NCI-H345 (cell line): ENCODE data around the gene TGOLN2.

ENCODE experiments used
- DNase-seq: peaks from one replicate; lab custom pipeline; 2025; lab: John Stamatoyannopoulos, UW

The TGOLN2 gene

DNA sequence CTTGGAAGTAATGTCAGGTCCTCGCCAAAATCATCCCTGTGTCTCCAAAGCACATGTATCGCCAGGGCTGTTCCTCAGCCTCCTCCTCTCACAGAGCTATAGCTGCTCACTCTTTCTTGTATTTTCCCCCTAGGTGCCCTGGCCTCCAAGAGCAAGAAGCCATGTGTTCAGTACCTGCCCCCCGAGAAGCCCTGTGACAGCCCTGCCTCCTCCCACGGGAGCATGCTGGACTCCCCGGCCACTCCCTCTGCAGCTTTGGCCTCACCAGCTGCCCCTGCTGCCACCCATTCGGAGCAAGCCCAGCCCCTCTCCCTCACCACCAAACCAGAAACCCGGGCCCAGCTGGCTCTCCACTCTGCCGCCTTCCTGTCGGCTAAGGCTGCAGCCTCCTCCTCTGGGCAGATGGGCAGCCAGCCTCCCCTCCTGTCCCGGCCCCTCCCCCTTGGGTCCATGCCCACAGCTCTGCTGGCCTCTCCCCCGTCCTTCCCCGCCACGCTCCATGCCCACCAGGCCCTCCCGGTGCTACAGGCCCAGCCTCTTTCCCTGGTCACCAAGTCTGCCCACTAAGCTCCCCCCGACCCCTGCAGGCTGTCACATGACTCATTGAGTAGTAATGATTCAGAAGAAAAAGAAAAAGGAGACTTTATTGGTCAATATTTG, 18.8 kb downstream of the TGOLN2 start:
- peak; percentile 24 for DNase-seq

DNA sequence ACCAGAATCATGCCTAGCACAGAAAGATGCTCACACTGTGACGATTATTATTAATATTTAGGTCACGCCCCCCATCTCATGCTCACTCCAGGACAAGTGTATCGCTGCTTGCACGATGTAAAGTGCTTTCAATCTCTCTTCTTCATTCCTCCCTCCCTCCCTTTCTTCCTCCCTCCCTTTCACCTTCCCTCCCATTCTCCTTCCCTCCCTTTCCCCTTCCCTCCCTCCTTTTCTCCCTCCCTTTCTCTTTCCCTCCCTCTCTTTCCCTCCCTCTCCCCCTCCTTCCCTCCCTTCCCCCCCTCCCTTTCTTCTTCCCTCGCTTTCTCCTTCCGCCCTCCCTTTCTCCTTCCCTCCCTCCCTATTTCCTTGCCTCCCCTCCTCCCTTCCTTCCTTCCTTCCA, 19.6 kb downstream of the TGOLN2 start:
- no peak for DNase-seq

- DNase-seq = no peak
Observed at GRCh38 chr2:85307527-85307897, 20.3 kb downstream of the TGOLN2 start.

- no peak for DNase-seq
Observed at GRCh38 chr2:85303780-85304531, 23.8 kb downstream of the TGOLN2 start.

GRCh38 chr2:85302121-85302520, 25.7 kb downstream of the TGOLN2 start:
- no peak for DNase-seq

DNA sequence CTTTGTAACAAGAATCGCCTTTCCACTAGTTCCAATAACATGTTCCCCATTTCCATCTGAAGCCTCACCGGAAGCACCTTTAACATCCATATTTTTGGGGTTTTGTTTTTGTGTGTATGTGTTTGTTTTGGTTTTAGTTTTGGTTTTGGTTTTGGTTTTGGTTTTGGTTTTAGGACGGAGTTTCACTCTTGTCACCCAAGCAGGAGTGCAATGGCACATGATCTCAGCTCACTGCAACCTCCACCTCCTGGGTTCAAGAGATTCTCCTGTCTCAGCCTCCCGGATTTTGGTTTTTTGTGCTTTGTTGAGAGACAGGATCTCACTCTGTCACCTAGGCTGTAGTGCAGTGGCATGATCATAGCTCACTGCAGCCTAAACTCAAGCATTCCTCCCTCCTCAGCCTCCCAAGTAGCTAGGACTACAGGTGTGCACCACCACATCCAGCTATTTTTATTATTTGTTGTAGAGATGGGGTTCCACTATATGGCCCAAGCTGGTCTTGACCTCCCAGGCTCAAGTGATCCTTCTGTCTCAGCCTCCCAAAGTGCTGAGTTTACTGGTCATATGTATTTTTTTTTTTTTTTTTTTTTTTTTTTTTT, 36.3 kb downstream of the TGOLN2 start:
- DNase-seq = no peak

- no peak for DNase-seq
Observed at GRCh38 chr2:85288244-85288725, 39.5 kb downstream of the TGOLN2 start.

DNA sequence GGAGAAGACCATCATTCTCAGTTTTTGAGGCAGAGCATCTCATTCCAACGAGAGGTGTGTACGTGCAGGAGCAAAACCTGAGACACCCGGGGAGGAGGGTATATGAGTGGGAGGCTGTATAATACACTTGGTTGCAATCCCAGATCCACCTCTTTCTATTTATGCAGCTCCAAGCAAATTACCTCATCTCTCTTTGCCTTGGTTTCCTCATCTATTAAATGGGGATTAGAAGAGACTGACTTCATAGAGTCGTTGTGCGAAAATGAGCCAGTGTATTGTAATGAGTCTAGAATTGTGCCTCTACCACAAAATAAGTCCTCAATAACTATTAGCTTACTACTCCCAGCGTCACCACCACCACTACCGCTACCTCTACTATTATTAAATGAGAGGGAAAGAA, 40.1 kb downstream of the TGOLN2 start:
- no peak for DNase-seq

GRCh38 chr2:85286918-85287317, 40.9 kb downstream of the TGOLN2 start:
- no peak for DNase-seq

GRCh38 chr2:85283641-85284040, 44.1 kb downstream of the TGOLN2 start:
- DNase-seq = no peak

- no peak for DNase-seq
Observed at GRCh38 chr2:85282914-85283313, 44.9 kb downstream of the TGOLN2 start.

- no peak for DNase-seq
Observed at GRCh38 chr2:85281553-85281952, 46.2 kb downstream of the TGOLN2 start.

DNA sequence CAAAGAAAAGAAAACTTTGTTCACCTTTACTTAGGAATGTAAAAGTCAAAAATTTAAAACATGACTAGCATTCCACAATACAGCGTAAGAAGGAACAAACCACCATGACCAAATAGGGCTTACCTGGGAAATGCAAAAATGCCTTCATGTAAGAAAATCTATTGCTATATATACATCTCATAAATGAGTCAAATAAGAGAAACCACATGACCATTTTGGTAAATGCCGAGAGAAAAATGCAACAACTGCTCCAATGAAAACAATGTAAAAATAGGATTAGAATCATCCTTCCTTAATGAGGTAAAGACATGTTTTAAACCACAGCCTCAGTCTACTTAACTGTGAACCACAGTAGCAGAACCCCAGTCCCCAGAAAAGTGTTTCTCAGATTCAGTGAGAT, 49.4 kb downstream of the TGOLN2 start:
- DNase-seq = no peak

GRCh38 chr2:85277416-85278158, 50.2 kb downstream of the TGOLN2 start:
- DNase-seq = no peak

DNA sequence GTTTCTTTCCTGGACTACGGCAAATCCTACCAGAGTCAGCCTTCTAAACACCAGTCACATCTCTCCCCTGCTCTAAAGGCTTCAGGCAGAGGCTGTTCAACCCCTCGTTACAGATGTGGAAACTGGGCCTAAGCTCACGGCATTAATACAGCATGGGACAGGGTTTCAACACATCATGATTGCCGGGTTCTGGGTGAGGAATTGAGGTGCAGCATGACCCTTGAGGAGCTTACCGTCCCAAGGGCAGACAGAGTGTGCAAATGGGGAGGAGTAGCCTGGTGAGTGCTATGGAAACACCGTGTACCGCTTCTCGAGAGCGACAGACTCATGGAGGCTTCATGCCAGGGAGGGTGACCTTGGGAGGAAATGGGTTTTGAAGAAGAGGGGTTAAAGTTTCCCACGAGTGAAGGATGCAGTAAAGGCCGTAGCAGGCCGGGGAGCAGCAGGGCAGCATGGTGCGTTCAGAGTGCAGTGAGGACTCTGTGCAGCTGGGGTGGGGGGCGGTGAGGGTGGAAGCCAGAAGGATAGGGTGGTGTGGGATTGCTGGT, 51.1 kb downstream of the TGOLN2 start:
- DNase-seq = no peak

- DNase-seq = no peak
Observed at GRCh38 chr2:85275984-85276540, 51.7 kb downstream of the TGOLN2 start.

DNA sequence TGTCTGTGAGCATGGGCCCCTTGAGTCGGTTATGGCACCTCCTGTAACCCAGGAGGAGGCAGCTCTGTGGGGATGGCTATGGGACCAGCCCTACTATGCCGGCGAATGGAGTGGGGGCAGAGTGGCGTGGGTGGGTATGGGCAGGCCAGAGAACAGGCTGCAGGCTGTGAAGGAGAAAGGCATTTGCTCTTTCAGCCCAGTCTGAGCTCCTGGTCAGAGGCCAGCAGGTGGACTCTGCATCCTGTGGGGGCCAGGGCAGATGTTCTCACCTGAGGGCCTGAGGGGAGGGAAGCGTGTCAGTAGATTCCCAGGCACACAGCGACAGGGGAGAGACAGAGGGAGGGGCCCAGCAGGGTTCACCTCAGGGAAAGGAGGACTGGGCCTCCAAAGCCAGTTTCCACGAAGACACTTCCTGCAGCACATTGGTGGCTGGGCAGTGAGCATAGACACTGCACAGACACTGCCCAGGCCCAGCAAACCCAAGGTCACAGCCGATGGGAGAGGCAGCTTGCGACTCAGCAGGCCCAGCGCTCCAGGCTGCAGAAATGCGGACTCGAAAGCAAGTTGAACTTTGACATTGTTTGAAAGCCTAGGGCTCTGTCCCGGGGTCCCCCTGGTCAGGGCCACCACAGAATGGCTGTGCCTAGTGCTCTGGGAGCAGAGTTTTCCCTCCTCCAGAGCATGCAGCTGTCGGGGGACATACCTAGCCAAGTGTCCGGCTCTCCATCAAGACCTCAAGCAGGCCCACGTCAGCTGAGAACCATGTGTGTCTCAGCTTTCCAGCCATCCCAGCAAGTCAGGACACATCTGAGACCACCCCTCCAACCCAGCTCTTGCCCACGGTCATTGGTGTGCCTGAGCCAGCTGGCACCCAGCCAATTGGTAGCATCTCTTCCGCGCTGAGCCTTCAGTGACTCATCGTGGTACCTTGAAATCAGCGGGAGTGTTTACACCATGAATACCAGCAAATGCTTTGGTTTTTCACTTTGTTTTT, 53.8 kb downstream of the TGOLN2 start:
- DNase-seq = peak; percentile 77

DNA sequence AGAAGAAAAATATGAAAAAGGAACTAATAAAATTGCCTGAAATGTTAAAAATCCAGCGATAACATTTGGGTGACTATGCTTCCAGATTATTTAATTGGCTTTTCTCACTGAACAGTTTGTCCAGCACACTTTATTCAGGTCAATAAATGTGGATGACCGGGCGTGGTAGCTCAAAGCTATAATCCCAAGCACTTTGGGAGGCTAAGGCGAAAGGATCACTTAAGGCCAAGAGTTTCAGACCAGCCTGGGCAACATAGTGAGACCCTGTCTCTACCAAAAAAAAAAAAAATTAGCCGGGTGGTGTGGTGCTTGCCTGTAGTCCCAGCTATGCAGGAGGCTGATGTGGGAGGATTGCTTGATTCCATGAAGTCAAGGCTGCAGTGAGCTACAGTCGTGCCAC, 55.4 kb downstream of the TGOLN2 start:
- DNase-seq = no peak

- peak; percentile 45 for DNase-seq
Observed at GRCh38 chr2:85269959-85270358, 57.8 kb downstream of the TGOLN2 start.
